ENCODE results near the gene DNAJC30.

GRCh38 chr7:73669288-73669701 lies 14.0 kb downstream of the DNAJC30 start:
- TF ChIP-seq CTCF (IDR thresholded peaks at IDR 0.05): no peak
- no peak for TF ChIP-seq POLR2A (IDR thresholded peaks at IDR 0.05)

Data from adrenal gland (tissue), 5 donors.